ENCODE results near the gene ZNF346. TPM values are rescaled to one million over a fixed set of nuclear protein-coding genes. Genes with fewer than 3 reads are reported as not detected.
A peak's percentile ranks its signal among the peaks of the same experiment; 100 is the strongest.

The ZNF346 gene
- total and polyA plus RNA-seq, 2 donors from 2014 or later: 9.5 to 19.2 TPM

DNA sequence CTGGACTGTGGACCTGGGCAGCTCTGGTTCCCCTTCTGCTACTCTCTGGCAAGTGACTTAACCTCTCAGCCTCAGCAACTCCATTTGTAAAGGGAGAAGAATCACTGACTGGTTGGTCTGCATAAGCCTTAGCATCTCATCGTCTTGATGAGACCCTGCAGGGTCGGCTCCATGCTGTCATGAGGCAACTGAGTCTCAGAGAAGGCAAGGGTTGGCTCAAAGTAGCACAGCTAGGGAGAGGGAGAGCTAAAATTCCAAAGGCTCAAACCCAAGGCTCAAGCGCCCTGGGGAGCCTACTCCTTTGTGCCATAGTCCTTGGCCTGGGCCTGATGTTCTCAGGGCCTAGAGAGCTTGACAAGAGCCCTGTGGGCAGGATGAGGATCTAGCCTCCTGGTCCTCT lies 68.7 kb downstream of the ZNF346 start:
- Histone ChIP-seq H3K9ac (ENCODE audit: low read length in 3 of 3) (no peak overlapping the region), H3K4me1 (ENCODE audit: control insufficient read depth in 2 of 3, insufficient read depth in 2 of 3, low read depth in 1 of 3, low read length in 3 of 3) (peaks cover 2 to 30% (median 15%) of the 10 kb centered on the region in 3 donors), H3K4me3 (ENCODE audit: low read length in 3 of 3) (no peak overlapping the region), H3K36me3 (ENCODE audit: control insufficient read depth in 2 of 3, insufficient read depth in 3 of 3, low read length in 3 of 3) (peaks cover 0 to 3% (median 0%) of the 10 kb centered on the region in 3 donors), H3K27me3 (ENCODE audit: control insufficient read depth, insufficient read depth, low read length) (no peaks in the 10 kb centered on the region), H3K9me3 (ENCODE audit: control insufficient read depth in 2 of 3, insufficient read depth in 1 of 3, low read length in 3 of 3) (no peaks in the 10 kb centered on the region), H3K27ac (ENCODE audit: low read depth in 2 of 2, low read length in 2 of 2) (no peak overlapping the region)
- FAIRE-seq (no peak), DNase-seq (no peak)
- TF ChIP-seq, protein P1, sequence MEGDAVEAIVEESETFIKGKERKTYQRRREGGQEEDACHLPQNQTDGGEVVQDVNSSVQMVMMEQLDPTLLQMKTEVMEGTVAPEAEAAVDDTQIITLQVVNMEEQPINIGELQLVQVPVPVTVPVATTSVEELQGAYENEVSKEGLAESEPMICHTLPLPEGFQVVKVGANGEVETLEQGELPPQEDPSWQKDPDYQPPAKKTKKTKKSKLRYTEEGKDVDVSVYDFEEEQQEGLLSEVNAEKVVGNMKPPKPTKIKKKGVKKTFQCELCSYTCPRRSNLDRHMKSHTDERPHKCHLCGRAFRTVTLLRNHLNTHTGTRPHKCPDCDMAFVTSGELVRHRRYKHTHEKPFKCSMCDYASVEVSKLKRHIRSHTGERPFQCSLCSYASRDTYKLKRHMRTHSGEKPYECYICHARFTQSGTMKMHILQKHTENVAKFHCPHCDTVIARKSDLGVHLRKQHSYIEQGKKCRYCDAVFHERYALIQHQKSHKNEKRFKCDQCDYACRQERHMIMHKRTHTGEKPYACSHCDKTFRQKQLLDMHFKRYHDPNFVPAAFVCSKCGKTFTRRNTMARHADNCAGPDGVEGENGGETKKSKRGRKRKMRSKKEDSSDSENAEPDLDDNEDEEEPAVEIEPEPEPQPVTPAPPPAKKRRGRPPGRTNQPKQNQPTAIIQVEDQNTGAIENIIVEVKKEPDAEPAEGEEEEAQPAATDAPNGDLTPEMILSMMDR (IDR thresholded peaks at IDR 0.05; ENCODE audit: borderline replicate concordance, extremely low read depth, insufficient read depth): no peak
- intact Hi-C loops (cut with DNase I): no loop called here

DNA sequence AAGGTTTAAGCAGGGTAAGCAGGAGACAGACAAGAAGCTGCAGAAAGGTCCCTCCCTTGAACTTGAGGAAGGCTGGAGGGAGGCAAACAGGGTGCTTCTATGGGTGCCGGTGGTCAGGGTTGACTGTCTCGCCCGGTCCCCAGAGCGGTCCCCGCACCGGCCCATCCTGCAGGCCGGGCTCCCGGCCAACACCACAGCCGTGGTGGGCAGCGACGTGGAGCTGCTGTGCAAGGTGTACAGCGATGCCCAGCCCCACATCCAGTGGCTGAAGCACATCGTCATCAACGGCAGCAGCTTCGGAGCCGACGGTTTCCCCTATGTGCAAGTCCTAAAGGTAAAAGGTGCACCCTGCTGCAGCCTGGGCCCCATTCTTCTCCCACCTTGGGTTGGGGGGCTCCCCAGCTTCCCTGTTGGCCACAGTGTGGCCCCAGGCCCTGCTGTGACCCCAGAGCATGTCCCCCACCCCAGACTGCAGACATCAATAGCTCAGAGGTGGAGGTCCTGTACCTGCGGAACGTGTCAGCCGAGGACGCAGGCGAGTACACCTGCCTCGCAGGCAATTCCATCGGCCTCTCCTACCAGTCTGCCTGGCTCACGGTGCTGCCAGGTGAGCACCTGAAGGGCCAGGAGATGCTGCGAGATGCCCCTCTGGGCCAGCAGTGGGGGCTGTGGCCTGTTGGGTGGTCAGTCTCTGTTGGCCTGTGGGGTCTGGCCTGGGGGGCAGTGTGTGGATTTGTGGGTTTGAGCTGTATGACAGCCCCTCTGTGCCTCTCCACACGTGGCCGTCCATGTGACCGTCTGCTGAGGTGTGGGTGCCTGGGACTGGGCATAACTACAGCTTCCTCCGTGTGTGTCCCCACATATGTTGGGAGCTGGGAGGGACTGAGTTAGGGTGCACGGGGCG lies 69.9 kb downstream of the ZNF346 start:
- TF ChIP-seq, protein P1 (IDR thresholded peaks at IDR 0.05; ENCODE audit: borderline replicate concordance, extremely low read depth, insufficient read depth): no peak
- H3K36me3 ChIP-seq (ENCODE audit: control insufficient read depth in 2 of 3, insufficient read depth in 3 of 3, low read length in 3 of 3): peaks cover 0 to 3% (median 0%) of the 10 kb centered on the region in 3 donors
- H3K9me3 ChIP-seq (ENCODE audit: control insufficient read depth in 2 of 3, insufficient read depth in 1 of 3, low read length in 3 of 3): no peaks in the 10 kb centered on the region
- H3K27ac ChIP-seq (ENCODE audit: low read depth in 2 of 2, low read length in 2 of 2): no peak overlapping the region
- DNase-seq (peak in 1 of 5 donors; percentile 58), FAIRE-seq (no peak)
- no peak overlapping the region for H3K4me3 ChIP-seq (ENCODE audit: low read length in 3 of 3)
- intact Hi-C loops (cut with DNase I): no loop called here
- H3K9ac ChIP-seq (ENCODE audit: low read length in 3 of 3): no peak overlapping the region
- H3K4me1 ChIP-seq (ENCODE audit: control insufficient read depth in 2 of 3, insufficient read depth in 2 of 3, low read depth in 1 of 3, low read length in 3 of 3): peaks cover 2 to 29% (median 15%) of the 10 kb centered on the region in 3 donors
- H3K27me3 ChIP-seq (ENCODE audit: control insufficient read depth, insufficient read depth, low read length): no peaks in the 10 kb centered on the region

DNA sequence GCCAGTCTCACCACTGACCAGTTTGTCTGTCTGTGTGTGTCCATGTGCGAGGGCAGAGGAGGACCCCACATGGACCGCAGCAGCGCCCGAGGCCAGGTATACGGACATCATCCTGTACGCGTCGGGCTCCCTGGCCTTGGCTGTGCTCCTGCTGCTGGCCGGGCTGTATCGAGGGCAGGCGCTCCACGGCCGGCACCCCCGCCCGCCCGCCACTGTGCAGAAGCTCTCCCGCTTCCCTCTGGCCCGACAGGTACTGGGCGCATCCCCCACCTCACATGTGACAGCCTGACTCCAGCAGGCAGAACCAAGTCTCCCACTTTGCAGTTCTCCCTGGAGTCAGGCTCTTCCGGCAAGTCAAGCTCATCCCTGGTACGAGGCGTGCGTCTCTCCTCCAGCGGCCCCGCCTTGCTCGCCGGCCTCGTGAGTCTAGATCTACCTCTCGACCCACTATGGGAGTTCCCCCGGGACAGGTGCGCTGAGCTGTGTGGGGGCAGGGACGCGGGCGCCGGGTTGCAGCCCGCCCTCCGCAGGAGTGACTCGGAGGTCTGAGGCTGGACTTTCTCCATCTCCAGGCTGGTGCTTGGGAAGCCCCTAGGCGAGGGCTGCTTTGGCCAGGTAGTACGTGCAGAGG lies 70.7 kb downstream of the ZNF346 start:
- H3K4me3 ChIP-seq (ENCODE audit: low read length in 3 of 3): no peak overlapping the region
- no peaks in the 10 kb centered on the region for H3K9me3 ChIP-seq (ENCODE audit: control insufficient read depth in 2 of 3, insufficient read depth in 1 of 3, low read length in 3 of 3)
- intact Hi-C loops (cut with DNase I): no loop called here
- TF ChIP-seq, protein P1 (IDR thresholded peaks at IDR 0.05; ENCODE audit: borderline replicate concordance, extremely low read depth, insufficient read depth): no peak
- DNase-seq: peak in 2 of 5 donors; percentile 50 to 63
- H3K27me3 ChIP-seq (ENCODE audit: control insufficient read depth, insufficient read depth, low read length): no peaks in the 10 kb centered on the region
- no peak overlapping the region for H3K27ac ChIP-seq (ENCODE audit: low read depth in 2 of 2, low read length in 2 of 2)
- peaks cover 2 to 32% (median 15%) of the 10 kb centered on the region in 3 donors for H3K4me1 ChIP-seq (ENCODE audit: control insufficient read depth in 2 of 3, insufficient read depth in 2 of 3, low read depth in 1 of 3, low read length in 3 of 3)
- H3K9ac ChIP-seq (ENCODE audit: low read length in 3 of 3): no peak overlapping the region
- H3K36me3 ChIP-seq (ENCODE audit: control insufficient read depth in 2 of 3, insufficient read depth in 3 of 3, low read length in 3 of 3): peaks cover 0 to 3% (median 0%) of the 10 kb centered on the region in 3 donors
- FAIRE-seq: no peak

All from kidney (tissue), 14 donors.